Stimulated activated naive CD4-positive, alpha-beta T cell treated with Interleukin-2 at 50 U/mL for 16 hours (primary cell): Measurements from ENCODE around the gene GRXCR2.
"Not testable (repeated sequence)": the region's sequence is repeated elsewhere in the genome, so short reads cannot be mapped to it uniquely, and the experiment has no call there.

Experiments
- DNase-seq: peaks from one replicate; lab custom pipeline; 2025; lab: John Stamatoyannopoulos, UW

The GRXCR2 gene, protein sequence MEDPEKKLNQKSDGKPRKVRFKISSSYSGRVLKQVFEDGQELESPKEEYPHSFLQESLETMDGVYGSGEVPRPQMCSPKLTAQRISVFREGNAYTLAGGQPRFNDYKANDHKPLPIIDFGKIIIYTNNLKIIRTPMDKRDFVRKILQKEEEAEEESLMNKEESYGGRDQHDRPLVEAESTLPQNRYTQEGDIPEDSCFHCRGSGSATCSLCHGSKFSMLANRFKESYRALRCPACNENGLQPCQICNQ

DNA sequence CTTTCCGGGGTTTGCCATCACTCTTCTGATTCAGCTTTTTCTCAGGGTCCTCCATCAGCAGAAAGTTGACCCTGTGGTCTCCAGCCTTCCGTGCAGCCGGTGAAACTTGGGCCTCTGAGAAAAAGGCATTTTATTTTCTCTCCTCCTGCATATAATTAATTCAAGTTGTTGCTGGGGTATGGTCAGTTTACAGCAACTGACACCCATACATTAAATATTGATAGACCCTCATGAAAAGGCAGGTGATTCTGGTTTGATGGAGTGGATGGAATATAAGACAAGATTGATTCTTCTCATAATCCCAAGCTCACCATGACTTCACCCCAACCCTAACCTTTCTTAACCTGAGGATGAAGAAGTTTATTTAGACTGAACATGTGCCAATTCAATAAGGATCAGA lies at the start of gene GRXCR2:
TSS of gene GRXCR2 (minus strand) at position 101 of the 400 bp plus-strand sequence. CDS start at position 55, 46 bp downstream.
- DNase-seq = no peak

DNA sequence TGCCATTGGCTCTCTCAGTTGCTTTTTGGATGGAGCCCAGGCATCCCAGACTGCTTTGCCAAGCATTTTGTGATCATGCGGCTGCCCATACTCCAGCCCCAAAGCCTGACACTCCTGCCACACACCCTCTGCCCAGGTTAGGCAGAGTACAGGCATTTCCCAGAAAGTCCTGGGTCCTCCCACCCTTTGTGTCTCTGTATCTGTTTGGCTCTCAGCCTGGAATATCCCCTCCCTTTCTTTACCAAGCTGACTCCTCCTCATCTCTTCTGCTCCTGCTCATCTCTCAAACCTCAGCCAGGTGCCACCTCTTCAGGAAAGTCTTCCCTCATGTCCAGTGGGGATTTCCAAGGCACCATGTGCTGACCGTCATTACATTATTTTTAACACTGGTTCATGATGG lies 49.2 kb upstream of the GRXCR2 start:
- no peak for DNase-seq

DNA sequence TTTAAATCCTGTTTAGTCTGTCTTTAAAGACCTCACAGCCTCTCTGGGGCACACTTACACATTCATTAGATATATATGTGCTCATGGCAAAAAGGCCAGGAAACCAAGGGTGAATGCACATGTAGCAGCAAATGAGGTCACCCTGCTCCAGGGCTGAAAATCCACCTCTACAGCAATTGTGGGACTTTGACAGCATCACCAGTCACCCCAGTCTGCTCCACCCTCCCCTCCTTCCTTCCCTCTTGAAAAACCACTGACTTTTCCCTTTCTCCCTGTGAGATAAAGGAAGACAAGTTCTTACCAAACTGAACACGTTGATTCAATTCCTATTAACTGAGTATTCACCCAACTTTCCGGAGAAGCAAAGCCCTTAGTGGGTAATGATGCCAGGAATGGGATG lies 48.4 kb upstream of the GRXCR2 start:
- DNase-seq = no peak

DNA sequence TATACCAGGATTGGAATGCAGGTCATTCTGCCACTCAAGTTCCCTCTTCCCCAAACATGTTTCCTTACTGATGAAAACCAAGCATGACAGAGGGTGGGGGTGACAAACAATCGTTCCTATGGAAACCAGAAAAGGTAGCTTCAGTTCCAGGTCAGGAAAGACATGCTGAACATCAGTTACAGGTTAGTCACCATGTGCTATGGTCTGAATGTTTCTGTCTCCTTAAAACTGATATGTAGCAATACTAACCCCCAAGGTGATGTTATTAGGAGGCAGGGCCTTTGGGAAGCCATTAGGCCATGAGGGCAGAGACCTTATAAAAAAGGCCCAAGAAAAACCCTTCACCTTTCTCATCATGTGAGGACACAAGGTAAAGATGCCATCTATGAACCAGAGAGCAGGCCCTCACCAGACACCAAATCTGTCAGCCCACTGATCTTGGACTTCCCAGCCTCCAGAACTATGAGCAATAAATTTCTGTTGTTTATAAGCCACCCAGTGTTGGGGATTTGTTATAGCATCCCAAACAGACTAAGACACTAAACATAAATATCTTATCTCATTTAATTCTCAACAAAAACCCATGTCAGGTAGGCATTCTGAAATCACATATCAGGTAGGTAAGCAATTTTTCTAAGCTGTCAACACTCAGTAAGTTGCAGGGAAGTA lies 47.9 kb upstream of the GRXCR2 start:
- no peak for DNase-seq

DNA sequence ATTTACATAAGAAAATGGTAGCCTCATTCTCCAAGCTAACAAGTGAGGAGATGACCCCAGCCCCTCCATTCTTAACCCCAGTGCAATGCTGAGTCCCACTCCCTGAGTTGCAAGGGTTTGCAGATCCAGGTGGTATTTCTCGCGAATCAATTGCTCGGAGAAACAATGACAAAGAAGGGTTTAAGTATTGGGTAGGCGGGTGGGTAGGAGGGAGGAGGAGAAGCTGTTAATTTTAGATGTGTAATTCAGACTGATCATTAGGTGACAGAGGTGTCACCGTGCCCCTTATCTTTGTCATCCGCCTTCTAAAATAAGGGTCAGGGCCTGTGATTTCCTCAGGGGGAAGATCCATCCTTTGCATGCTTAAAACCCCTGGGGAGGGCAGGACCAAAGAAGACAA lies 46.6 kb upstream of the GRXCR2 start:
- DNase-seq = no peak

DNA sequence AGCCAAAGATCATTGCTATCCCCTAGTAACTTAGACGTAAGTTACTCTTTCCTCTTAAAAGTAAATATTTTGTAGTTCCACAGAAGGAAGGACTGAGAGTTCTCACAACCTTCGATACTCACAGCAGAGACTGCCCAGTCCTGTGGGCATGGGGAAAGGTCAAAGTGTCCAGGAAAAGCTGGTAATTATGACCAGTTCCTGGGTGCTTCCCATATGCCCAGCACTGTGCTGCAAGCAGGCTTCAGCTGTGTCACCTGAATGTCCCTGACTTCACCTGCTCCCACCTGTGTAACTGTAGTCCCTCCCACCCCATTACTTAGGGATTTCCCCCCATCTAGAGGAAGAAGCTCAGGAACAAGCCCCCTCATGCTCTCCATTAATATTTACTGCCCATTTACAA lies 45.6 kb upstream of the GRXCR2 start:
- no peak for DNase-seq

DNA sequence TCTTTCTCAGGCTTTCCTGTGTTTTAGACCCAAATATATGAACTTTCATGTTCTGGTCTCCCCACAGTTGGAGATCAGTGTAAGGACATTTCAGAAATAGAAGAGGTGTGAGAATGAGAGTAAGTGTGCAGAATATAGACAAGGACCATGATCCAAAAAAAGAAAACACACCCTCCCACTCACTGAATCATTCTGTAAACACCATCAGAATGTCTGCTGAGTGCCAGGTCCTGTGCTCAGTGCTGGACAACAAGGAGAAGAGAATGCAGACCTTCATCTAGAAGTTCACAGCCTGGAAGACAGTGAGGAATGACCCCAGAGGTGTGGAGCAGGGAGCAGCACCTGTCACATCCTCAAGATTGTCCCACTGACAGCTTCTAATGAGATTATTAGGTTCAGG lies 44.5 kb upstream of the GRXCR2 start:
- no peak for DNase-seq

DNA sequence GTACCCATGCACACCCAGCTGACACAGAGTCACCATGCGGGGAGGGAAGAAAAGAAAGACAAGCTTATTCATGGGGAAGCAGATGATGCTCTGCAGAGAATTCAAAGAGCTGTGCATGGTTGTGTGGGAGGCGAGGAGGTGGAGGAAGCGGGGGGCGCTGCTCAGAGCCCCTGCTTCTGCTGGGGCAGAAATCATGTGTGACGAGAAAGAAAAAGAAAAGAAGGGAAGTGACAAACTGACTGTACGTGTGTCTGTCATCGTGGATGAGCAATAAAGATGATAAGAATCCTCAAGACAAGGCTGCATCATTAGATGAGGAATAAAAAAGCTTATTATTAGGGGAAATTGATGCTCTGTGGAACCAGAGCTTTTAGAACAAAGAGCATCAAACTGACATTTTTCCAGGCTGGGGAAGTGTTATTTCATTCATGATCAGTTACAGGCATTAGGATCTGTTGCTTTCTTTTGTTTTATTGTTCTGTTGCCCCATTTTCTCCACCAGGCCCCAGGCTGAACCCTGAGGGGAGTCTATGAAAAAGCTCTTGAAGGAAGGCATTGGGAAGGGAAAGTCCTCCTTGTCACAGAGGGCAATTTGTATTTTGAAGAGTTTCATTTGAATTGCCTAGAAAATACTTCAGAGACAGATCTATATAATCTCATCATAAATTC lies 43.3 kb upstream of the GRXCR2 start:
- DNase-seq = no peak

DNA sequence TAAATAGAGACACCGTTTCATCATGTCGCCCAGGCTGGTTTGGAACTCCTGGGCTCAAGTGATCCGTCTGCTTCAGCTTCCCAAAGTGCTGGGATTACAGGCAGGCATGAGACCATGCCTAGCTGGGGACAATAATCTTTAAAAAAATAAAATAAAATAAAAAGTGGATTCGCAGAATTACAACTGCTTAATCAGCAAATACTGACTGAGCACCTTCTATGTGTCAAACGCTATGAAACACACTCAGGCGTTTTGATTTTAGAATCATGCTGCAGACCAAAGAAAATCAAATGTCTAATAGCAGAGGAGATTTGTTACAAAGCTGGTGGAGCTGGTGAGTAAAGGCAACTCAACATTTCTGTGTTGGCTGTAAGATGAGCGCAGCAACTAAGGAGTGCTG lies 40.9 kb upstream of the GRXCR2 start:
- no peak for DNase-seq

DNA sequence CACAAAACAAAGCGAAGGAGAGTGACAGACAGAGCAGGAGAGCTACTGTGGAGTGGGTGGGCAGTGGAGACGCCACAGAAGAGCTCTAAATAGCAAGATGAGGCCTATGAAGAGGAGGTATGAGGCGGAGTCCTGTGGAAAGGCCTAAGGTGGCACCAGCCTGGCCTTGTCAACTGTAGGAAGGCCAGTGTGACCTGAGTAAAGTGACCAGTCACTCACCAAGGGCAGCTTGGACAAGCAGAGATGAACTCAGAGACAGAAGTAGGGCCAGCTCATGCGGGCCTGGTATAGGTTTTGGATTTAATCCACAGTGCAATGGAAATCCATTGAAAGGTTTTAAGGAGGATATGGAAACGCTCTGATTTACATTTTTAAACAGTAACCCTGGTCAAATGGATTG lies 39.8 kb upstream of the GRXCR2 start:
- no peak for DNase-seq

DNA sequence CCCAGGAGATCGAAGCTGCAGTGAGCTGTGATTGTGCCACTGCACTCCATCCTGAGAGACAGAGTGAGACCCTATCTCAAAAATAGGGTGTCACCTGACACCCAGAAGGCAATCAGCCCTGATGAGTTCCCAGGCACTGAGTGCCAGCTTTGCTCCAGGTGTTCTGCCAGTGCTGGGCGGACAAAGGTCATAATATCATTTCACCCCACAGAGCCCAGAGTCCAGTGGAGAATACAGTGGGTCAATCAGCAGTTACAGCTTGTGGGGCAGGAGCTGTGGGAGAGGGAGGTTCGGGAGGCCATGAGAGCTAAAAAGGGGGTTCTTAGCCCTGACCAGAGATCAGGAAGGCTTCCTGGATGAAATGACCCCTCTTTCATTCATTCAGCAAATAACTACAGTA lies 39.2 kb upstream of the GRXCR2 start:
- DNase-seq = no peak

DNA sequence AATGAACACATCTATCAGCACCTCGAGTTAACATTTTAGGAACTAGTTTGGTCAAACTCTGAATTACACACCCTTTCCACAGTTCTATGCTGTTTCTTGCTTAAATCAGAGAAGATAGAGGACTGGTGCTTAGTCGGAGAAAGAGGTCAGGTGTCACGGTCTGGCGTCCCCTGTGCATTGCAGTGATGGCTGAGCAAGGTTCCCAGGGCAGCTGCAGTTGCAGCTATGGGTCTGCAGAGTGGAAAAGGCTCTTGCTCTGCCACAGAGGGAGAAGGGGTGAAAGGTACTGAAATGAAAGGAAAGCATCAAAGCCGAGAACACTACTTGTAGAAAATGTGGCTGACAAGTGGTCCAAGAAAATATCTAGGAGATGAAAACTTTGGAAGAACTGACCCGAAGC lies 38.4 kb upstream of the GRXCR2 start:
- DNase-seq = no peak

DNA sequence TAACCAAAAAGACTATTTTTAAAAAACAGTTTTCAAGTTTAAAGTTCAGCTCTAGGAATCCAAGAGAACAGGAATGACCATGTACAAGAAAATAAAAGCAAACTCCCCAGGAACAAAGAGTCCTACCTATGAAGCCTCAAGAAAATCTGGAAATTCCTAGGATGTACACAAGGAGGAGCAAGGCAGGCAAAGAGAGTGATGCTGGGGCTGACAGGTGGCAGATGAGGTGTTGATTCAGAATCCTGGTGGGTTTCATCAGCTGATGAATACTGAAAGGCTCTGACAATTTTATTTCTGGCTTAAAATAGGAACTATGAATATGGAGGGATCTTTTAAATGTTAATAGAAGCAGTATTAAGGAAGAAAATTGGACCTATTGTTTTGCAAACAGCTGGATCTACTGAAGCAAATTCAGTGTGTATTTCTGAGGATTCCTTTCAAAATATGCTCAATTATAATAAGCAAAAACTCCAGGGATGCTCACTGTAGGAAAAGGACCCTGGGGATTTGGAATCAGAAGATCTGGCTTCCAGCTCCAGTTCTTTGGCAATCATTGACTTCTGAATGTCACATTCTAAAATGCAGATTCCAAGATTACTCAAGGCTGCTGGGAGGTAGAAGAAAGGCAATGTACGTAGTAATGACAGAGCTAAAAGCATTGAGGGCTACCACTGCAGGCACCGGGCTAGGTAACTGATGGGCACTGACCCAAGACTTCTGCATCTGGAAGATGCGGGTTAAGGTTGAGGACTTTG lies 35.6 kb upstream of the GRXCR2 start:
- DNase-seq = no peak

DNA sequence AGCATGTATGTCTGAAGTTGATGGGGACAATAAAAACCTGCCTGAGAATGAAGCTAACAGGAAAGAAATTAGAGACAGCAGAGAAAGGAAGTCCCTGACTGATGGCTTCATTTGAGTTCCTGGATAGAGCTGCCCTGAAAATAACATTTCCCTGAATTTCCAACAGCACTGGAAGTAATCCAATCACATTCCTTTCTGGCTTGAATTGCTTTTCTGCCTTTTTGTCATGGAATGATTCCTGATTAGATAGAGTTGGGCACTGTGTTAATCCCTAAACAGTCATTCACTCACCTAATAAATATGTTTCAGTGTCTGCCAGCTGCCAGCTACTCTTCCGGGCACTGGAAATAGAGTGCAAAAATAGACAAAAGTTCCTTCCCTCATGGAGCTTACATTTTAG lies 33.6 kb upstream of the GRXCR2 start:
- DNase-seq = no peak

DNA sequence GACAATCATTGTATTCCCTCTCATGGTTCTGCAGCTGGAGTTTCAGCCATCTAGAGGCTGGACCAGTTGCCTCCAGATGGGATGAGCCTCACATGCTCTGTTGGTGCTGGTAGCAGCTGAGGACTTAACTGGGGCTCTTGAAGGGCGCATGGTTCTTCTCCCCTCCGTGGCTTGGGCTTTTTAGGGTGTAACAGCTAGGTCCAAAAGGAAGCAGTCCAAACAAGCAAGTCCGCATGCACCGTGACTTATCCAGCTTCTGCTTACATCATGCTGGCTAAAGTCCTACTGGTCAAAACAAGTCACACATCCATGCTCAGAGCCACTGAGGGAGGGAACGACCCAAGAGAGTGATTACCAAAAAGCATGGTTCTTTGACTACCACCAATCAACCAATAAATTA lies 31.9 kb upstream of the GRXCR2 start:
- no peak for DNase-seq

DNA sequence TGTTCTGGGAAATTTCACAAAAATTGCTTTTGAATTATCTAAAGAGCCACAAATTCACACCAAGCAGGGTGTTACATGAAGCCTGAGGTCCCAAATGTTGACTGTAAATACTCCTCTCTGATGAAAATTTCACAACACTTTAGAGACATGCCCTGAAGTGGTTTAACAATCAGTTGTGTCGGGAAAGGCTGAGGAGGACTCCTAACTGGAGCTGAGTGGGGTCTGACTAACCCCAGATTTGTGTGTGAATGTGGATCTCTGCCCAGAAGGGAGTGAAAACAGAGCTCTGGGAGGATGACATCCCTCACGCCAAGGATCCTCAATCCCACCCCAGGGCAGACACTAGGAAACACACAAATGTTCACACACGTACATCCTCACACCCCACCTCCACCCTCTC lies 31.1 kb upstream of the GRXCR2 start:
- DNase-seq = no peak

DNA sequence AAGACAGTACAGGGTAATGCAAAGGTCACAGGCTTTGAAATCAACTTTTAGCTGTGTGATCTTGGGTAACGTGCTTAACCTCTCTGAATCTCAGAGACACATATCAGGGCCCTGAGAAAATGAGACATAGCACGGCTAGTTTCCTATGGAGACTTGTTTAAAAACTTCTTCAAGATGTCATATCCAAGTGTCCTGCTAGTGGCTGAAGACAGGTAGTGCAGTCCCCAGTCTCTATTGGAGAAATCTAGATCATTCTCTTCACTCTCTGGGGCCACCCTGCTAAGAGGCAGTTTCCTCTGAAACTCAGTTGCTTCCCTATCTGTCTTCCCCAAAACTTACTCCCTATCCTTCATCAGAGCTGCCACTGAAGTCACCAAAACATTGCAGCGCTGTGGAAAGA lies 30.3 kb upstream of the GRXCR2 start:
- no peak for DNase-seq

DNA sequence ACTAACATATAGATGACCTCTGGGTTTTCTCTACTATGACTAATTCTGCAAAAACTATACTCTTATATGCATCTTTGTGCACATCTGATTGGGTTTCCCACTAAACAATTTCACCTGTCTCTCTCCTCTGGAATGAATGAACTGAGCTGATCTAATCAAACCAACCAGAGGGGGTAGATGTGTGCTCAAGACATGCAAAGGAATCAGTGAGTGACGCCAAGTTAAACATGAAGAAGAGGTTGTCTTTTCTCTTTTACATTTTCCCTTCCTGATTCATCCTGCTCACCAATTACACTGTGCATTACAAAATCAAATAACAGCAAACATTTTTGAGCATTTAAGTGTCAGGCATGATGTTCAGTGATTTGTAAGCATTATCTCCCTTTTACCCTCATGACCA lies 29.6 kb upstream of the GRXCR2 start:
- no peak for DNase-seq

DNA sequence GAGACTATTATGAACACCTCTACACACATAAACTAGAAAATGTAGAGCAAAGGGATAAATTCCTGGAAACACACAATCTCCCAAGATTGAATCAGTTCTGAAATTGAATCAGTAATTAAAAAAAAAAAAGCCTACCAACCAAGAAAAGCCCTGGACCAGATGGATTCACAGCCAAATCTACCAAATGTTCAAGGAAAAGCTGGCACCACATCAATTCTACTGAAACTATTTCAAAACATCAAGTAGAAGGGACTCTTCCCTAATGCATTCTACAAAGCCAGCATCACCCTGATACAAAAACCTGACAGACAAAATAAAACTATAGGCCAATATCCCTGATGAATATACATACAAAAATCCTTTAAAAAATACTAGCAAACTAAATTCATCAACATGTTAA lies 25.4 kb upstream of the GRXCR2 start:
- DNase-seq = no peak

DNA sequence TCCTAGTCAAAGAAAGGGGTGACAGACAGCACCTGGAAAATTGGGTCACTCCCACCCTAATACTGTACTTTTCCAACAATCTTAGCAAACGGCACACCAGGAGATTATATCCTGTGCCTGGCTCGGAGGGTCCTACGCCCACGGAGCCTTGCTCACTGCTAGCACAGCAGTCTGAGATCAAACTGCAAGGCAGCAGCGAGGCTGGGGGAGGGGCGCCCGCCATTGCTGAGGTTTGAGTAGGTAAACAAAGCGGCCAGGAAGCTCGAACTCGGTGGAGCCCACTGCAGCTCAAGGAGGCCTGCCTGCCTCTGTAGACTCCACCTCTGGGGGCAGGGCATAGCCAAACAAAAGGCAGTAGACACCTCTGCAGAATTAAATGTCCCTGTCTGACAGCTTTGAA lies 18.6 kb upstream of the GRXCR2 start:
- DNase-seq = not testable (repeated sequence)

DNA sequence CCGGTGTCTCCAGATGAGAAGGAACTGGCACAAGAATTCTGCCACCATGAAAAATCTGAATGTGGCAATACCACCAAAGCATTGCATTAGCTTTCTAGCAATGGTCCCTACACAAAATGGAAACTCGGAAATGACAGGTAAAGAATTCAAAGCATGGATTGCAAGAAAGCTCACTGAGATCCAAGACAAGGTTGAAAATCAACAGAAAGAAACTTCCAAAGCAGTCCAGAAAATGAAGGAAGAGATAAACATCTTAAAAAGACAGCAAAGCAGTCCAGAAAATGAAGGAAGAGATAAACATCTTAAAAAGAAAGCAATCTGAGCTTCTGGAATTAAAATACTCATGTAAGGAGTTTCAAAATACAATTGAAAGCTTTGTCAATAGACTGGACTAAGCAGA lies 16.8 kb upstream of the GRXCR2 start:
- DNase-seq = no peak

DNA sequence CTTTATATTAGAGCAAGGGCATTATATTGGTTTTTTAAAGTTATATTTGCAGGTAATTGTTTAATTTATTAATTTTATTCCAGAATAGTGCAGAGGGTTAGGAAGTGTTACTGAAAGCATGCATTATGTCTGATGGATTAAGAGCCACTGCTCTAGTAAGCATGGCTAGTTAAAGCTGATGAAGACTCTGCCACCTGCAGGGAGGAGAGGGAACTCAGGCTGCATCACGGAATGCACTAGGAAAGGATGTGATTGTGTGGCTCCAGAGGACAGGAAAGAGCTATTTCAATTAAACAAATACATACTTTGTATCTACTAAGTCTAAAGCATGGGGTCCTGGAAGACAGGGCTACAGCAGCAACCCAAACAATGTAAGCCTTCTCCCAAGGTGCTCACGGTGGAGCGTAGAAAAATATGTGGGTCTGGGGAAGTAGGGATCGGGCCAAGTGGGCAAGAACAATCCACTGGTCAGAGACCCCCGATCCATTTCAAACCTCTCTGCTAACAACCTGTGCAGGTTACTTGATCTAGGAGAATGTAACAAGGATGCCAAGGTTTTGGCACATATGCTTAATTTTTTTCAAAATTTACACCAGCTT lies 15.3 kb upstream of the GRXCR2 start:
- DNase-seq = no peak
